ENCODE measurements around the gene ATP1A3.

DNA sequence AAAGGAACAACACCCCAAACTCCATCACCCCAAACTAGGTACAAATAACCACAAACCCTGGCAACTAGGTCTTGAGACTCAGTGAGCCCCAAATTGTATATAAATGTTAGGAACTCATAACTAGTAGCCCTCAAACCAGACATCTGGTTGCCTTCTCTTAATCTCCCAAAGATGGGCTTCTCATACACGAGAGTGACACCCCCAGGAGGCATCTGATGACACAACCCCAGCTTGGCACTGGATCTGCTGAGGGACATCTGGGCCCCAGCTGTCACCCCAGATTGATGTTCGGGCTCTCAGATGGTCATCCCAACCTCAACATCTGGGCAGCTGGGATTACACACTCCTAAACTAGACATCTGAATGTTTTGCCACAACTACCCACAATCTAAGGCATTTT is 49.7 kb downstream of the ATP1A3 start:
- TF ChIP-seq, protein P1, sequence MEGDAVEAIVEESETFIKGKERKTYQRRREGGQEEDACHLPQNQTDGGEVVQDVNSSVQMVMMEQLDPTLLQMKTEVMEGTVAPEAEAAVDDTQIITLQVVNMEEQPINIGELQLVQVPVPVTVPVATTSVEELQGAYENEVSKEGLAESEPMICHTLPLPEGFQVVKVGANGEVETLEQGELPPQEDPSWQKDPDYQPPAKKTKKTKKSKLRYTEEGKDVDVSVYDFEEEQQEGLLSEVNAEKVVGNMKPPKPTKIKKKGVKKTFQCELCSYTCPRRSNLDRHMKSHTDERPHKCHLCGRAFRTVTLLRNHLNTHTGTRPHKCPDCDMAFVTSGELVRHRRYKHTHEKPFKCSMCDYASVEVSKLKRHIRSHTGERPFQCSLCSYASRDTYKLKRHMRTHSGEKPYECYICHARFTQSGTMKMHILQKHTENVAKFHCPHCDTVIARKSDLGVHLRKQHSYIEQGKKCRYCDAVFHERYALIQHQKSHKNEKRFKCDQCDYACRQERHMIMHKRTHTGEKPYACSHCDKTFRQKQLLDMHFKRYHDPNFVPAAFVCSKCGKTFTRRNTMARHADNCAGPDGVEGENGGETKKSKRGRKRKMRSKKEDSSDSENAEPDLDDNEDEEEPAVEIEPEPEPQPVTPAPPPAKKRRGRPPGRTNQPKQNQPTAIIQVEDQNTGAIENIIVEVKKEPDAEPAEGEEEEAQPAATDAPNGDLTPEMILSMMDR (IDR thresholded peaks at IDR 0.05), result no peak
- no peak for TF ChIP-seq EZH2 (IDR thresholded peaks at IDR 0.05; ENCODE audit: borderline replicate concordance, insufficient read depth, low read depth, low read length, poor library complexity, severe bottlenecking)

Measured in B cell (primary cell).